ENCODE results near the gene NRG4.

DNA sequence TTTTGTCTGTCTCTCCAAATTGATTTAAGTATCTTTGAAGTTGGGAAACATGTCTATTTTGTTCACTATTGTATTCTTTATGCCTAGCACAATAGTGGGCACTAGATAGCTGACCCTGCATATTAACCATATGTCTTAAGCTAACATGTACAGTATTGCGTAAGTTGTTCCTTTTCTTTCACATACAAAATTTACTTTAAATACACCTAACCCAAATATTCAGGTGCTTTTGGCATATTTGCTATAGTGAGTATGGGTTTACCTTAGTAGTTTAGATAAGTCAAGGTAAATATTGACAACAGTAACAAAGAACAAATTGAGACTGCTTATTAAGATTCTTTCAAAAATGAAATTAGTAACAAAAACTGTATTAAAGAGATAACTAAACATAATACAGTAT lies 50.9 kb downstream of the NRG4 start:
- TF ChIP-seq, protein P1, sequence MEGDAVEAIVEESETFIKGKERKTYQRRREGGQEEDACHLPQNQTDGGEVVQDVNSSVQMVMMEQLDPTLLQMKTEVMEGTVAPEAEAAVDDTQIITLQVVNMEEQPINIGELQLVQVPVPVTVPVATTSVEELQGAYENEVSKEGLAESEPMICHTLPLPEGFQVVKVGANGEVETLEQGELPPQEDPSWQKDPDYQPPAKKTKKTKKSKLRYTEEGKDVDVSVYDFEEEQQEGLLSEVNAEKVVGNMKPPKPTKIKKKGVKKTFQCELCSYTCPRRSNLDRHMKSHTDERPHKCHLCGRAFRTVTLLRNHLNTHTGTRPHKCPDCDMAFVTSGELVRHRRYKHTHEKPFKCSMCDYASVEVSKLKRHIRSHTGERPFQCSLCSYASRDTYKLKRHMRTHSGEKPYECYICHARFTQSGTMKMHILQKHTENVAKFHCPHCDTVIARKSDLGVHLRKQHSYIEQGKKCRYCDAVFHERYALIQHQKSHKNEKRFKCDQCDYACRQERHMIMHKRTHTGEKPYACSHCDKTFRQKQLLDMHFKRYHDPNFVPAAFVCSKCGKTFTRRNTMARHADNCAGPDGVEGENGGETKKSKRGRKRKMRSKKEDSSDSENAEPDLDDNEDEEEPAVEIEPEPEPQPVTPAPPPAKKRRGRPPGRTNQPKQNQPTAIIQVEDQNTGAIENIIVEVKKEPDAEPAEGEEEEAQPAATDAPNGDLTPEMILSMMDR (IDR thresholded peaks at IDR 0.05; ENCODE audit: low read length): no peak
- no peak for TF ChIP-seq EZH2 (IDR thresholded peaks at IDR 0.05; ENCODE audit: borderline replicate concordance, low read length)

All from OCI-LY1 (cell line).